H9 (cell line): ENCODE measurements around the gene ECSIT. TPM values are rescaled to one million over a fixed set of nuclear protein-coding genes. Genes with fewer than 3 reads are reported as not detected.

Experiments used
- DNase-seq: peaks from one replicate; pipeline ENCODE4 v3.0.0-alpha.2; 2017
- H2AFZ ChIP-seq: one replicate; pipeline ENCODE4 v1.6.1; 2013; ENCODE audit warnings: mild to moderate bottlenecking, low read length, control low read depth, moderate library complexity
- H2AK5ac ChIP-seq: 2 replicates; pipeline ENCODE4 v1.6.1; 2013; ENCODE audit warnings: low read length, control low read depth, mixed read lengths; ENCODE audit not compliant: insufficient read length
- H2BK120ac ChIP-seq: one replicate; pipeline ENCODE4 v1.6.1; 2013; ENCODE audit warnings: low read depth, mild to moderate bottlenecking, low read length, control low read depth, inconsistent platforms; ENCODE audit not compliant: poor library complexity, severe bottlenecking
- H2BK12ac ChIP-seq: 2 replicates; pipeline ENCODE4 v1.6.1; 2013; ENCODE audit warnings: low read length, control low read depth, mixed read lengths, low read depth; ENCODE audit not compliant: insufficient read length
- H2BK15ac ChIP-seq: 2 replicates; pipeline ENCODE4 v1.6.1; 2013; ENCODE audit warnings: low read depth, low read length, control low read depth
- H2BK20ac ChIP-seq: one replicate; pipeline ENCODE4 v1.6.1; 2013; ENCODE audit warnings: low read depth, mild to moderate bottlenecking, low read length, control low read depth, inconsistent platforms; ENCODE audit not compliant: poor library complexity, severe bottlenecking
- H2BK5ac ChIP-seq: 2 replicates; pipeline ENCODE4 v1.6.1; 2013; ENCODE audit warnings: low read length, control low read depth, mixed read lengths; ENCODE audit not compliant: insufficient read length
- H3K14ac ChIP-seq: 2 replicates; pipeline ENCODE4 v1.6.1; 2013; ENCODE audit warnings: low read length, control low read depth; ENCODE audit not compliant: insufficient read depth
- H3K18ac ChIP-seq: 2 replicates; pipeline ENCODE4 v1.6.1; 2013; ENCODE audit warnings: low read depth, mild to moderate bottlenecking, mixed read lengths, low read length, control low read depth; ENCODE audit not compliant: insufficient read length
- H3K23ac ChIP-seq: 2 replicates; pipeline ENCODE4 v1.6.1; 2013; ENCODE audit warnings: low read length, control low read depth, mixed read lengths, low read depth; ENCODE audit not compliant: insufficient read length
- H3K23me2 ChIP-seq: 2 replicates; pipeline ENCODE4 v1.6.1; 2013; ENCODE audit warnings: low read depth, mild to moderate bottlenecking, mixed read lengths, low read length, control low read depth; ENCODE audit not compliant: insufficient read length, poor library complexity, severe bottlenecking
- H3K27ac ChIP-seq: 2 replicates; pipeline ENCODE4 v1.5.1; 2013; ENCODE audit warnings: low read length, control low read depth, mixed read lengths, low read depth; ENCODE audit not compliant: insufficient read length
- H3K27me3 ChIP-seq: 2 replicates; pipeline ENCODE4 v1.6.1; 2013; ENCODE audit warnings: low read length, control low read depth, inconsistent platforms; ENCODE audit not compliant: insufficient read depth
- H3K4ac ChIP-seq: 2 replicates; pipeline ENCODE4 v1.6.1; 2013; ENCODE audit warnings: low read depth, mild to moderate bottlenecking, control low read depth, inconsistent platforms, low read length, moderate library complexity
- H3K4me1 ChIP-seq: 2 replicates; pipeline ENCODE4 v1.6.1; 2013; ENCODE audit warnings: low read length, control low read depth, inconsistent platforms; ENCODE audit not compliant: insufficient read depth
- H3K4me2 ChIP-seq: 2 replicates; pipeline ENCODE4 v1.6.1; 2013; ENCODE audit warnings: low read length, control low read depth, mixed read lengths; ENCODE audit not compliant: insufficient read length, insufficient read depth
- H3K56ac ChIP-seq: 2 replicates; pipeline ENCODE4 v1.6.1; 2013; ENCODE audit warnings: low read depth, mild to moderate bottlenecking, mixed read lengths, low read length, control low read depth; ENCODE audit not compliant: insufficient read length
- H3K79me1 ChIP-seq: 2 replicates; pipeline ENCODE4 v1.6.1; 2013; ENCODE audit warnings: low read depth, mild to moderate bottlenecking, moderate library complexity, low read length, control low read depth, inconsistent platforms; ENCODE audit not compliant: insufficient read depth, poor library complexity, severe bottlenecking
- H3K79me2 ChIP-seq: 2 replicates; pipeline ENCODE4 v1.6.1; 2013; ENCODE audit warnings: low read length, control low read depth, inconsistent platforms; ENCODE audit not compliant: insufficient read depth
- H3K9ac ChIP-seq: 2 replicates; pipeline ENCODE4 v1.6.1; 2013; ENCODE audit warnings: low read length, control low read depth, mixed read lengths; ENCODE audit not compliant: insufficient read length; ENCODE audit errors: extremely low read depth
- H3K9me3 ChIP-seq: one replicate; pipeline ENCODE4 v1.6.1; 2013; ENCODE audit warnings: low read depth, low read length, inconsistent platforms; ENCODE audit not compliant: control insufficient read depth
- H3T11ph ChIP-seq: one replicate; pipeline ENCODE4 v1.6.1; 2013; ENCODE audit warnings: mild to moderate bottlenecking, low read length, control low read depth, inconsistent platforms
- H4K20me1 ChIP-seq: one replicate; pipeline ENCODE4 v1.6.1; 2013; ENCODE audit not compliant: control insufficient read depth, insufficient read length, insufficient read depth
- H4K5ac ChIP-seq: 2 replicates; pipeline ENCODE4 v1.6.1; 2013; ENCODE audit warnings: low read depth, mild to moderate bottlenecking, mixed read lengths, low read length, control low read depth; ENCODE audit not compliant: insufficient read length
- H4K8ac ChIP-seq: replicated peaks from 2 replicates; pipeline ENCODE4 v1.6.1; 2013; ENCODE audit warnings: low read length, control low read depth, mixed read lengths, low read depth; ENCODE audit not compliant: insufficient read length
- H4K91ac ChIP-seq: 2 replicates; pipeline ENCODE4 v1.6.1; 2013; ENCODE audit warnings: low read depth, mild to moderate bottlenecking, moderate library complexity, mixed read lengths, low read length, control low read depth; ENCODE audit not compliant: insufficient read length
- H3K27ac Mint-ChIP-seq, 3 experiments: 2 replicates in 2 of 3; 3 replicates in 1 of 3; pipeline ENCODE4 v1.8.0; 2020 to 2021; ENCODE audit warnings: mixed read lengths in 3 of 3, mild to moderate bottlenecking in 1 of 3, moderate library complexity in 1 of 3
- H3K27me3 Mint-ChIP-seq: 2 replicates; pipeline ENCODE4 v1.8.0; 2021; ENCODE audit warnings: low read depth, mild to moderate bottlenecking, moderate library complexity, mixed read lengths
- H3K36me3 Mint-ChIP-seq, 3 experiments: 2 replicates in 2 of 3; 3 replicates in 1 of 3; pipeline ENCODE4 v1.8.0; 2020 to 2021; ENCODE audit warnings: low read depth in 3 of 3, mixed read lengths in 3 of 3; ENCODE audit not compliant: insufficient read depth in 1 of 3
- H3K4me1 Mint-ChIP-seq, 2 experiments: 2 replicates each; pipeline ENCODE4 v1.8.0; 2020; ENCODE audit warnings: mixed read lengths in 2 of 2
- H3K4me3 Mint-ChIP-seq, 2 experiments: 2 replicates in 1 of 2; 3 replicates in 1 of 2; pipeline ENCODE4 v1.8.0; 2020 to 2021; ENCODE audit warnings: mild to moderate bottlenecking in 2 of 2, mixed read lengths in 2 of 2, moderate library complexity in 1 of 2
- H3K9me3 Mint-ChIP-seq, 2 experiments: 2 replicates in 1 of 2; 3 replicates in 1 of 2; pipeline ENCODE4 v1.8.0; 2020; ENCODE audit warnings: mild to moderate bottlenecking in 2 of 2, mixed read lengths in 2 of 2, moderate library complexity in 1 of 2
- CTCF ChIP-seq: fragments of 200-600 bp; sonication (generic); conservative IDR thresholded peaks from 3 replicates; pipeline ENCODE4 v1.8.0; 2021; ENCODE audit warnings: antibody characterized with exemption, mild to moderate bottlenecking
- WGBS: extraction: QIAGEN DNeasy Blood & Tissue Kit; methylation state at CpG from one replicate; pipeline ENCODE4 v1.1.7; 2013; ENCODE audit warnings: missing lambda C conversion rate, low lambda C conversion rate, mixed read lengths; ENCODE audit not compliant: insufficient read length; ENCODE audit errors: extremely low coverage; 5-methylcytosine and 5-hydroxymethylcytosine counted together
- total RNA-seq: library from RNA; stranded (reverse); gene quantifications from 2 replicates; pipeline ENCODE4 v1.2.1, GENCODE V29; 2021

ECSIT gene
- total RNA-seq, 1 experiment from 2014 or later, result 42.4 TPM

- no peak for TF ChIP-seq CTCF
- H3K4me3 Mint-ChIP-seq, result no peak overlapping the region
- no peak overlapping the region for H4K5ac ChIP-seq
- no CpG with 5 or more reads among the region's 57 CpGs for WGBS
- H3K14ac ChIP-seq, result no peak overlapping the region
- H3K9me3 ChIP-seq, result no peaks in the 10 kb centered on the region
- H3K56ac ChIP-seq, result no peak overlapping the region
- H3K27me3 Mint-ChIP-seq, result peaks cover 28% of the 10 kb centered on the region
- no peak overlapping the region for H2AK5ac ChIP-seq
- H3K4ac ChIP-seq, result no peak overlapping the region
- no peak overlapping the region for H4K8ac ChIP-seq
- no peaks in the 10 kb centered on the region; a peak in 1 of 7 replicates for H3K36me3 Mint-ChIP-seq
- H3K9ac ChIP-seq, result no peak overlapping the region
- H4K20me1 ChIP-seq, result no peaks in the 10 kb centered on the region
- H3K4me1 ChIP-seq, result no peaks in the 10 kb centered on the region
- H2BK120ac ChIP-seq, result no peak overlapping the region
- no peak overlapping the region for H3K18ac ChIP-seq
- H4K91ac ChIP-seq, result no peak overlapping the region
- H2BK12ac ChIP-seq, result no peak overlapping the region
- no peak overlapping the region for H2BK20ac ChIP-seq
- H3K79me2 ChIP-seq, result no peaks in the 10 kb centered on the region
- peaks cover 7% of the 10 kb centered on the region for H3K23me2 ChIP-seq
- H3K27ac Mint-ChIP-seq, result no peak overlapping the region
- H3K27me3 ChIP-seq, result peaks cover 12% of the 10 kb centered on the region; the same call in 1 of the 2 replicates
- H3K9me3 Mint-ChIP-seq, result peaks cover 0 to 4% of the 10 kb centered on the region in 2 experiments; a peak in 3 of 5 replicates
- H2BK5ac ChIP-seq, result no peak overlapping the region
- H2AFZ ChIP-seq, result no peak overlapping the region
- H3K4me1 Mint-ChIP-seq, result peaks cover 4 to 15% of the 10 kb centered on the region in 2 experiments; a peak in 3 of 4 replicates
- no peaks in the 10 kb centered on the region for H3K79me1 ChIP-seq
- H2BK15ac ChIP-seq, result no peak overlapping the region
- no peak overlapping the region for H3K4me2 ChIP-seq
- peak; percentile 77 for DNase-seq
- no peak overlapping the region for H3K27ac ChIP-seq
- H3K23ac ChIP-seq, result no peak overlapping the region
- no peak overlapping the region for H3T11ph ChIP-seq
Measured at GRCh38 chr19:11483366-11484111, 45.4 kb downstream of the ECSIT start.
